NCI-H2196 (cell line): Measurements from ENCODE around the gene APH1B.

Experiments
- DNase-seq: peaks from one replicate; lab custom pipeline; 2025; ENCODE audit not compliant: unreplicated experiment; lab: John Stamatoyannopoulos, UW

The APH1B gene

GRCh38 chr15:63350178-63350621 lies 72.8 kb downstream of the APH1B start:
- no peak for DNase-seq

- DNase-seq, result no peak
These were observed 73.8 kb downstream of the APH1B start for GRCh38 chr15:63351170-63351569.

GRCh38 chr15:63352808-63353207 lies 75.4 kb downstream of the APH1B start:
- no peak for DNase-seq

- DNase-seq, result no peak
These were observed 75.9 kb downstream of the APH1B start for GRCh38 chr15:63353261-63353660.

- no peak for DNase-seq
These were observed 76.5 kb downstream of the APH1B start for GRCh38 chr15:63353887-63354286.

- DNase-seq, result no peak
These were observed 77.6 kb downstream of the APH1B start for GRCh38 chr15:63354821-63355650.

- DNase-seq, result no peak
These were observed 79.7 kb downstream of the APH1B start for GRCh38 chr15:63357061-63357460.

GRCh38 chr15:63357731-63358130 lies 80.3 kb downstream of the APH1B start:
- DNase-seq, result no peak

- no peak for DNase-seq
These were observed 81.0 kb downstream of the APH1B start for GRCh38 chr15:63358241-63359029.
